B cell (primary cell): ENCODE data around the gene TPGS2. TPM values are rescaled to one million over a fixed set of nuclear protein-coding genes. Genes with fewer than 3 reads are reported as not detected.
"Not testable (repeated sequence)": the region's sequence is repeated elsewhere in the genome, so short reads cannot be mapped to it uniquely, and the experiment has no call there.

ENCODE experiments used
- ATAC-seq: fragments of 200-7000 bp; cut with Tn5 transposase; one replicate; pipeline ENCODE4 v1.10.0; 2021; ENCODE audit warnings: low read depth, mild to moderate bottlenecking, moderate number of reproducible peaks, moderate library complexity
- CTCF ChIA-PET: fragments of 350-600 bp; sonication (Branson Sonifier 250); formaldehyde crosslinking; loops from one replicate; lab custom pipeline; 2021; ENCODE audit warnings: antibody characterized with exemption, inconsistent platforms; lab: Charles Lee
- POLR2A ChIA-PET: fragments of 350-600 bp; sonication (Branson Sonifier 250); formaldehyde crosslinking; loops from one replicate; lab custom pipeline; 2021; ENCODE audit warnings: antibody characterized with exemption; lab: Charles Lee
- DNase-seq: peaks from one replicate; pipeline ENCODE4 v3.0.0; 2013
- H2AFZ ChIP-seq: 2 replicates; pipeline ENCODE4 v1.6.1; 2012; ENCODE audit warnings: mild to moderate bottlenecking, low read depth, low read length; ENCODE audit not compliant: insufficient read depth, poor library complexity, severe bottlenecking
- H3K27ac ChIP-seq, 2 donors: 1 replicate in 1 of 2; 2 replicates in 1 of 2; pipeline ENCODE4 v1.5.1; 2012 to 2013; ENCODE audit warnings: low read length in 2 of 2, mild to moderate bottlenecking in 2 of 2, moderate library complexity in 1 of 2
- H3K27me3 ChIP-seq, 4 experiments: fragments of 200-600 bp in 1 of 4; sonication (generic) in 1 of 4; replicated peaks in 1 of 4; 1 replicate in 2 of 4; 2 replicates in 2 of 4; pipeline versions ENCODE4 v1.6.1 to v1.7.0; 2013 to 2016; ENCODE audit warnings: low read length in 3 of 4, mild to moderate bottlenecking in 2 of 4, mixed read lengths in 1 of 4, moderate library complexity in 1 of 4; ENCODE audit not compliant: insufficient read depth in 4 of 4, control insufficient read depth in 3 of 4; ENCODE audit errors: control extremely low read depth in 1 of 4
- H3K36me3 ChIP-seq, 2 experiments: replicated peaks in 1 of 2; 1 replicate in 1 of 2; 2 replicates in 1 of 2; pipeline versions ENCODE4 v1.6.1 to v1.7.1; 2013; ENCODE audit warnings: low read length in 1 of 2; ENCODE audit not compliant: insufficient read depth in 2 of 2, control insufficient read depth in 1 of 2; ENCODE audit errors: control extremely low read depth in 1 of 2, extremely low read depth in 1 of 2
- H3K4me1 ChIP-seq, 2 donors: fragments of 200-600 bp in 1 of 2; sonication (generic) in 1 of 2; 1 replicate in 1 of 2; 2 replicates in 1 of 2; pipeline versions ENCODE4 v1.5.1 to v1.6.1; 2013 to 2017; ENCODE audit warnings: low read length in 2 of 2; ENCODE audit not compliant: control insufficient read depth in 2 of 2, insufficient read depth in 2 of 2
- H3K4me2 ChIP-seq: replicated peaks from 2 replicates; pipeline ENCODE3; 2012; ENCODE audit warnings: mild to moderate bottlenecking, low read depth, low read length; ENCODE audit not compliant: poor library complexity, severe bottlenecking
- H3K4me3 ChIP-seq, 5 experiments: fragments of 200-600 bp in 1 of 5; sonication (generic) in 1 of 5; 1 replicate in 3 of 5; 2 replicates in 2 of 5; pipeline versions ENCODE4 v1.5.1 to v1.7.0; 2011 to 2016; ENCODE audit warnings: low read length in 4 of 5, mild to moderate bottlenecking in 4 of 5, low read depth in 2 of 5, control low read depth in 1 of 5, moderate library complexity in 1 of 5; ENCODE audit not compliant: insufficient read depth in 1 of 5; ENCODE audit errors: control extremely low read depth in 1 of 5, extremely low read depth in 1 of 5
- H3K79me2 ChIP-seq: fragments of 200-600 bp; sonication (generic); one replicate; pipeline ENCODE4 v1.6.0; 2016; ENCODE audit warnings: low read length; ENCODE audit not compliant: control insufficient read depth, insufficient read depth
- H3K9ac ChIP-seq: fragments of 200-600 bp; sonication (generic); 2 replicates; pipeline ENCODE4 v1.6.1; 2017; ENCODE audit warnings: mild to moderate bottlenecking, low read length, moderate library complexity
- H3K9me3 ChIP-seq, 3 donors: one replicate each; pipeline versions ENCODE4 v1.6.1 to v1.7.1; 2013; ENCODE audit warnings: low read length in 2 of 3; ENCODE audit not compliant: control insufficient read depth in 2 of 3, insufficient read depth in 1 of 3; ENCODE audit errors: control extremely low read depth in 1 of 3
- H4K20me1 ChIP-seq: 2 replicates; pipeline ENCODE4 v1.6.0; 2012; ENCODE audit warnings: mild to moderate bottlenecking, low read length; ENCODE audit not compliant: insufficient read depth, control insufficient read depth, poor library complexity, severe bottlenecking
- H3K27ac Mint-ChIP-seq: one replicate; pipeline ENCODE4 v1.8.0; 2021; ENCODE audit warnings: mixed read lengths
- H3K27me3 Mint-ChIP-seq: one replicate; pipeline ENCODE4 v1.8.0; 2021; ENCODE audit warnings: mixed read lengths
- H3K4me1 Mint-ChIP-seq: one replicate; pipeline ENCODE4 v1.8.0; 2021; ENCODE audit warnings: mixed read lengths
- H3K4me3 Mint-ChIP-seq: one replicate; pipeline ENCODE4 v1.8.0; 2021; ENCODE audit warnings: mixed read lengths
- H3K9me3 Mint-ChIP-seq: one replicate; pipeline ENCODE4 v1.8.0; 2022; ENCODE audit warnings: mixed read lengths; ENCODE audit not compliant: insufficient read depth
- EZH2 ChIP-seq: IDR thresholded peaks from 2 replicates; pipeline ENCODE4 v1.6.1; 2012; ENCODE audit warnings: borderline replicate concordance, low read depth, mild to moderate bottlenecking, moderate library complexity, low read length; ENCODE audit not compliant: insufficient read depth, poor library complexity, severe bottlenecking
- WGBS: methylation state at CpG from one replicate; pipeline ENCODE4 v1.1.5; 2013; ENCODE audit warnings: missing lambda C conversion rate; ENCODE audit not compliant: insufficient coverage; 5-methylcytosine and 5-hydroxymethylcytosine counted together
- intact Hi-C: fragments of 100-400 bp; cut with micrococcal nuclease; formaldehyde crosslinking; loops from one replicate; pipeline ENCODE4 v1.10.0; 2022
- polyA plus RNA-seq: library from polyadenylated mRNA; depleted of rRNA; stranded (reverse); fragments of >200 nt; gene quantifications from 2 replicates; pipeline ENCODE4 v1.2.3, GENCODE V29; 2012
- total RNA-seq, 2 donors: library from RNA; stranded (reverse); fragments of 120-200 nt in 1 of 2; gene quantifications; 1 replicate in 1 of 2; 2 replicates in 1 of 2; pipeline versions ENCODE4 v1.2.3 to v1.2.4, GENCODE V29; 2013 to 2022
- TF ChIP-seq, protein P1 (sequence below): fragments of 200-600 bp; IDR thresholded peaks from one replicate; pipeline ENCODE4 v1.8.0; 2022; ENCODE audit warnings: antibody characterized with exemption, mild to moderate bottlenecking

Gene TPGS2
- total and polyA plus RNA-seq, 2 donors (not counting 1 experiment from before 2014, with no cell fraction given), result 45.2 to 50.9 TPM

GRCh38 chr18:36769172-36769571, 59.6 kb downstream of the TPGS2 start:
- H3K27ac Mint-ChIP-seq, result no peak overlapping the region
- Histone ChIP-seq H3K27ac (no peak overlapping the region), H3K4me1 (peaks cover 6 to 8% of the 10 kb centered on the region in 2 donors), H3K4me2 (no peak overlapping the region), H3K9ac (no peak overlapping the region), H4K20me1 (no peaks in the 10 kb centered on the region), H3K9me3 (peaks cover 0 to 11% (median 1%) of the 10 kb centered on the region in 3 donors), H2AFZ (no peak overlapping the region), H3K79me2 (no peaks in the 10 kb centered on the region), H3K4me3 (no peak overlapping the region), H3K36me3 (no peaks in the 10 kb centered on the region), H3K27me3 (no peaks in the 10 kb centered on the region)
- WGBS, result 94% methylated on average over 6 of the region's 10 CpGs
- peaks cover 10% of the 10 kb centered on the region for H3K4me1 Mint-ChIP-seq
- H3K9me3 Mint-ChIP-seq, result no peaks in the 10 kb centered on the region
- H3K27me3 Mint-ChIP-seq, result no peaks in the 10 kb centered on the region
- TF ChIP-seq, protein P1, sequence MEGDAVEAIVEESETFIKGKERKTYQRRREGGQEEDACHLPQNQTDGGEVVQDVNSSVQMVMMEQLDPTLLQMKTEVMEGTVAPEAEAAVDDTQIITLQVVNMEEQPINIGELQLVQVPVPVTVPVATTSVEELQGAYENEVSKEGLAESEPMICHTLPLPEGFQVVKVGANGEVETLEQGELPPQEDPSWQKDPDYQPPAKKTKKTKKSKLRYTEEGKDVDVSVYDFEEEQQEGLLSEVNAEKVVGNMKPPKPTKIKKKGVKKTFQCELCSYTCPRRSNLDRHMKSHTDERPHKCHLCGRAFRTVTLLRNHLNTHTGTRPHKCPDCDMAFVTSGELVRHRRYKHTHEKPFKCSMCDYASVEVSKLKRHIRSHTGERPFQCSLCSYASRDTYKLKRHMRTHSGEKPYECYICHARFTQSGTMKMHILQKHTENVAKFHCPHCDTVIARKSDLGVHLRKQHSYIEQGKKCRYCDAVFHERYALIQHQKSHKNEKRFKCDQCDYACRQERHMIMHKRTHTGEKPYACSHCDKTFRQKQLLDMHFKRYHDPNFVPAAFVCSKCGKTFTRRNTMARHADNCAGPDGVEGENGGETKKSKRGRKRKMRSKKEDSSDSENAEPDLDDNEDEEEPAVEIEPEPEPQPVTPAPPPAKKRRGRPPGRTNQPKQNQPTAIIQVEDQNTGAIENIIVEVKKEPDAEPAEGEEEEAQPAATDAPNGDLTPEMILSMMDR, result no peak
- H3K4me3 Mint-ChIP-seq, result no peak overlapping the region
- DNase-seq (no peak), ATAC-seq (no peak)
- ChIA-PET POLR2A (no interaction called here), CTCF (no interaction called here)
- intact Hi-C loops, result no loop called here

DNA sequence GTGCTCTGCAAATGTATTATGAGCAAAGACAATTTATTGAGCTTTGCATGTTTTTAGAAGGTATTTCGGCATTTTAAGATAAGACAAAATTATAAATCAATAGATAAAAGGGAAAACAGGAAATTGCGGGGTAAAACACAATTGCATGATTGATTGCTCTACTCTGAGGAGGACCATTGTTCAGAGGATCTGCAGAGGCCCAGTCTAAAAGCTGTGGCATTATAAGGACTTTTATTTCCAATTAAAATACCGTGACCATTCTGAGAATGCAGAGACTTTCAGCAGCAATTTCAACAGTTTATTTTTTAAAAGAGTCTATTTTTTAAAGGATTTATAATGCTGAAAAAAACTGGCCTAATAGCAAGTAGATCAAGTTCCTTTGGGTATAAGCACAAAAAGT, 62.0 kb downstream of the TPGS2 start:
- H3K4me3 Mint-ChIP-seq, result no peak overlapping the region
- POLR2A ChIA-PET, result no interaction called here
- peaks cover 10% of the 10 kb centered on the region for H3K4me1 Mint-ChIP-seq
- Histone ChIP-seq H3K27ac (no peak overlapping the region), H2AFZ (no peak overlapping the region), H3K79me2 (no peaks in the 10 kb centered on the region), H3K9me3 (peaks cover 0 to 11% (median 1%) of the 10 kb centered on the region in 3 donors), H4K20me1 (no peaks in the 10 kb centered on the region), H3K4me3 (no peak overlapping the region), H3K4me1 (peaks cover 6 to 8% of the 10 kb centered on the region in 2 donors), H3K4me2 (no peak overlapping the region), H3K9ac (no peak overlapping the region), H3K27me3 (no peaks in the 10 kb centered on the region), H3K36me3 (no peaks in the 10 kb centered on the region)
- no CpG with 5 or more reads among the region's 3 CpGs for WGBS
- DNase-seq (no peak), ATAC-seq (no peak)
- H3K27ac Mint-ChIP-seq, result no peak overlapping the region
- intact Hi-C loops, result no loop called here
- no peaks in the 10 kb centered on the region for H3K27me3 Mint-ChIP-seq
- H3K9me3 Mint-ChIP-seq, result no peaks in the 10 kb centered on the region
- no peak for TF ChIP-seq EZH2
- TF ChIP-seq, protein P1, result no peak
- CTCF ChIA-PET, result no interaction called here

- H3K9me3 Mint-ChIP-seq, H3K4me1 Mint-ChIP-seq, H3K36me3 ChIP-seq, CTCF ChIA-PET, H3K4me1 ChIP-seq, H4K20me1 ChIP-seq, H2AFZ ChIP-seq, H3K27ac ChIP-seq, H3K4me3 Mint-ChIP-seq, H3K4me3 ChIP-seq, H3K4me2 ChIP-seq, POLR2A ChIA-PET, H3K27ac Mint-ChIP-seq, H3K79me2 ChIP-seq, H3K27me3 Mint-ChIP-seq, H3K9ac ChIP-seq, intact Hi-C loops, H3K27me3 ChIP-seq, ATAC-seq, H3K9me3 ChIP-seq, DNase-seq: not testable (repeated sequence)
- whole genome bisulfite sequencing, result no CpG with 5 or more reads among the region's 26 CpGs
These were observed 65.8 kb downstream of the TPGS2 start for GRCh38 chr18:36762965-36763364.
